ENCODE results near the gene MAPK4.

- TF ChIP-seq EZH2 (IDR thresholded peaks at IDR 0.05; ENCODE audit: low read depth) (no peak), CTCF (conservative IDR thresholded peaks at IDR 0.05) (no peak)
Measured at GRCh38 chr18:50726960-50727589, 167.2 kb downstream of the MAPK4 start.
